ENCODE data around the gene KIF26A.

GRCh38 chr14:104209985-104210816 lies 71.8 kb downstream of the KIF26A start:
- TF ChIP-seq POLR2A (IDR thresholded peaks at IDR 0.05) (no peak), CTCF (IDR thresholded peaks at IDR 0.05) (no peak), POLR2AphosphoS5 (IDR thresholded peaks at IDR 0.05) (no peak)

Data from breast epithelium (tissue), 3 donors.